ENCODE measurements around the gene ARHGEF19.
A peak's percentile ranks its signal among the peaks of the same experiment; 100 is the strongest.

ARHGEF19 gene

GRCh38 chr1:16152481-16153087 is 59.9 kb downstream of the ARHGEF19 start:
- no peak for DNase-seq (ENCODE audit: low read depth, low spot score)
- TF ChIP-seq, protein P1, sequence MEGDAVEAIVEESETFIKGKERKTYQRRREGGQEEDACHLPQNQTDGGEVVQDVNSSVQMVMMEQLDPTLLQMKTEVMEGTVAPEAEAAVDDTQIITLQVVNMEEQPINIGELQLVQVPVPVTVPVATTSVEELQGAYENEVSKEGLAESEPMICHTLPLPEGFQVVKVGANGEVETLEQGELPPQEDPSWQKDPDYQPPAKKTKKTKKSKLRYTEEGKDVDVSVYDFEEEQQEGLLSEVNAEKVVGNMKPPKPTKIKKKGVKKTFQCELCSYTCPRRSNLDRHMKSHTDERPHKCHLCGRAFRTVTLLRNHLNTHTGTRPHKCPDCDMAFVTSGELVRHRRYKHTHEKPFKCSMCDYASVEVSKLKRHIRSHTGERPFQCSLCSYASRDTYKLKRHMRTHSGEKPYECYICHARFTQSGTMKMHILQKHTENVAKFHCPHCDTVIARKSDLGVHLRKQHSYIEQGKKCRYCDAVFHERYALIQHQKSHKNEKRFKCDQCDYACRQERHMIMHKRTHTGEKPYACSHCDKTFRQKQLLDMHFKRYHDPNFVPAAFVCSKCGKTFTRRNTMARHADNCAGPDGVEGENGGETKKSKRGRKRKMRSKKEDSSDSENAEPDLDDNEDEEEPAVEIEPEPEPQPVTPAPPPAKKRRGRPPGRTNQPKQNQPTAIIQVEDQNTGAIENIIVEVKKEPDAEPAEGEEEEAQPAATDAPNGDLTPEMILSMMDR (IDR thresholded peaks at IDR 0.05; ENCODE audit: insufficient read depth, low read length, missing control alignments) = no peak
- ChIA-PET POLR2A (interaction anchor here (0.7 to 4.3 kb wide), 3 partner anchors 7 to 85 kb away, joined by 3 to 26 read pairs (median 7); no protein-coding TSS in a partner anchor), CTCF (interaction anchor here (0.7 to 15.2 kb wide), 10 partner anchors 11 to 80 kb away, joined by 3 to 217 read pairs (median 4); no protein-coding TSS in a partner anchor)
- peak overlapping the region; percentile 84 for H3K4me3 ChIP-seq (ENCODE audit: low read depth, low read length)

DNA sequence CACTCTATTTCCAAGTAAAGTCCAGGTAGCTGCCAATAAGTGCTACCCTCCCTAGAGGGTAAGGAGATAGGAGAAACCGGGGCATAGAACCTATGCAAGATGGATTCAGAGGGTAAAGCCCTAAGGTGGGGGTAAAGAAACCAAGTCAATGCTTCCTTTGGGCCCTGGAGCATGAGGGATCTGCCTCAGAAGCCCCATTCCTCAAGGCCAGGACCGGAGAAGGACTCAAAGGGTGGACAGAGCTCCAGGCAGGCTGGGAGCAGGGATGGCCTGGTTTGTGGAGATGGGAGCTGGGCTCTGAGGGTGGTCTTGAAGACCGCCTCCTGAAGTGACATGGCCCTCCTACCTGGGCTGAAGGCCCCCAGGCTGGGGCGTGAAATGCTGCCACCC is 60.5 kb downstream of the ARHGEF19 start:
- POLR2A ChIA-PET = interaction anchor here (1.2 to 2.3 kb wide), 2 partner anchors 12 to 30 kb away, joined by 3 to 7 read pairs; no protein-coding TSS in a partner anchor
- TF ChIP-seq, protein P1 (IDR thresholded peaks at IDR 0.05; ENCODE audit: insufficient read depth, low read length, missing control alignments) = no peak
- CTCF ChIA-PET = interaction anchor here (0.7 to 15.2 kb wide), 5 partner anchors 12 to 71 kb away, joined by 3 to 217 read pairs (median 4); no protein-coding TSS in a partner anchor
- no peak for DNase-seq (ENCODE audit: low read depth, low spot score)
- H3K4me3 ChIP-seq (ENCODE audit: low read depth, low read length) = peak overlapping the region; percentile 9

GRCh38 chr1:16151196-16151994 is 61.1 kb downstream of the ARHGEF19 start:
- peak overlapping the region; percentile 3; the same call in 1 of the 2 replicates for H3K4me3 ChIP-seq (ENCODE audit: low read depth, low read length)
- DNase-seq (ENCODE audit: low read depth, low spot score) = no peak
- TF ChIP-seq, protein P1 (IDR thresholded peaks at IDR 0.05; ENCODE audit: insufficient read depth, low read length, missing control alignments) = no peak
- ChIA-PET CTCF (interaction anchor here (0.7 to 15.2 kb wide), 7 partner anchors 13 to 78 kb away, joined by 3 to 217 read pairs (median 3); partner anchors contain the start of gene FAM131C), POLR2A (interaction anchor here (1.2 kb wide), 1 partner anchor 13 kb away, joined by 3 read pairs; no protein-coding TSS in a partner anchor)

- DNase-seq (ENCODE audit: low read depth, low spot score) = no peak
- CTCF ChIA-PET = interaction anchor here (0.6 to 15.2 kb wide), 6 partner anchors 11 to 324 kb away, joined by 3 to 217 read pairs (median 3); no protein-coding TSS in a partner anchor
- TF ChIP-seq, protein P1 (IDR thresholded peaks at IDR 0.05; ENCODE audit: insufficient read depth, low read length, missing control alignments) = no peak
- H3K4me3 ChIP-seq (ENCODE audit: low read depth, low read length) = no peak overlapping the region
- POLR2A ChIA-PET = interaction anchor here (1.2 kb wide), 1 partner anchor 13 kb away, joined by 3 read pairs; no protein-coding TSS in a partner anchor
These were observed 61.9 kb downstream of the ARHGEF19 start for GRCh38 chr1:16150508-16150907.

DNA sequence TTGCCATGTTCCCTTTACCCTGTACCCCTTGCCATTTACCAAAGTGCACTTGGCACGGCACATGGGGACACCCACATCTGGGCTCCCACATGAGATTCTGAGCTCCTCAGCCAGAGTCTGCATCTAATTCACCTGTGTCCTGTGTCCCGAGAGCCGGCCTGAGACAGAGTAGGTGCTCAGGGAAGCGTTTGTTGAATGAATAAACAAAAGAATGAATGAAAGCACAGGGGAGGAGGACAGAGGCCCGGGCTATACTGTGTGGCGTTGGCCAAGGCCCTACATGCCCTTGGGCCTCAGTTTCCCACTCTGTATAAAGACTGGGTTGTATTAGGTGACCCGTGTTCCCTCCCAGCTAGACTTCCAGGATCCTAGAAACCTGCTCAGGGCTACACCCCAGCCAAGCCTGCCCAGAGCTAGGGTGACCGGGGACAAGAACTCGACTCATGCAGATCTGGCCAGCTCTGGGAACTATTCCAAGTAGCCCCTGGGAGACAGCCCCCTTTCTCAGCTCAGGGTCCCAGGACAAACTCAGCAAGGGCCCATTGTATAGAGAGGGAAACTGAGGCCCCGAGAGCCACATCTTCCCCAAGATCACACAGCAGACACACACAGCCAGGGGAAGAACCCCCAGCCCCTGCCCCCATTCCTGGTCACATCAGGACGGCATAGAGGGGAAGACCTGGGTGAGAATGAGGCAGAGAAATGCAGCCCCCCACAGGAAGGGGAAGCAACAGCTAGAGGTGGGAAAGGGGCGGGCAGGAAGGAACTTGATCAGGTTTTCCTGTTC is 62.6 kb downstream of the ARHGEF19 start:
- DNase-seq (ENCODE audit: low read depth, low spot score) = no peak
- TF ChIP-seq, protein P1 (IDR thresholded peaks at IDR 0.05; ENCODE audit: insufficient read depth, low read length, missing control alignments) = no peak
- CTCF ChIA-PET = interaction anchor here (0.6 to 15.2 kb wide), 6 partner anchors 12 to 324 kb away, joined by 3 to 217 read pairs (median 3); no protein-coding TSS in a partner anchor

More for the DNA sequence above, 62.6 kb downstream of the ARHGEF19 start:
- POLR2A ChIA-PET = no interaction called here
- H3K4me3 ChIP-seq (ENCODE audit: low read depth, low read length) = no peak overlapping the region
